ENCODE measurements around the gene ATG12.

- TF ChIP-seq E2F1 (CRISPR knock-in tag; IDR thresholded peaks at IDR 0.05) (no peak), ESRRA (CRISPR knock-in tag; IDR thresholded peaks at IDR 0.05; ENCODE audit: borderline replicate concordance) (no peak), ZBTB21 (CRISPR knock-in tag; IDR thresholded peaks at IDR 0.05; ENCODE audit: borderline replicate concordance) (no peak), SMAD4 (CRISPR knock-in tag; IDR thresholded peaks at IDR 0.05) (no peak), CTCF (IDR thresholded peaks at IDR 0.05) (no peak), SP1 (CRISPR knock-in tag; conservative IDR thresholded peaks at IDR 0.05) (no peak), FOXP4 (CRISPR knock-in tag; IDR thresholded peaks at IDR 0.05) (no peak), MAX (CRISPR knock-in tag; IDR thresholded peaks at IDR 0.05) (no peak), ATF3 (CRISPR knock-in tag; conservative IDR thresholded peaks at IDR 0.05) (no peak)
Measured at GRCh38 chr5:115835481-115835880, 5.9 kb downstream of the ATG12 start.

All from WTC11 (cell line).